Thyroid gland (tissue), 4 donors: ENCODE measurements around the gene USP46.

Source experiments
- CTCF ChIP-seq, 6 experiments: fragments of 200-600 bp in 3 of 6; fragments of 450-650 bp in 3 of 6; sonication (generic) in 3 of 6; IDR thresholded peaks; one replicate each; pipeline ENCODE4 v1.5.1; 2016 to 2019; ENCODE audit warnings: antibody characterized with exemption in 6 of 6, mild to moderate bottlenecking in 2 of 6, inconsistent platforms in 1 of 6, moderate library complexity in 1 of 6
- POLR2A ChIP-seq, 2 donors: fragments of 450-650 bp; IDR thresholded peaks; one replicate each; pipeline ENCODE4 v1.6.1; 2017; ENCODE audit warnings: antibody characterized with exemption in 2 of 2, mild to moderate bottlenecking in 2 of 2, moderate library complexity in 1 of 2

GRCh38 chr4:52657618-52658501 lies 1.2 kb downstream of the USP46 start:
- TF ChIP-seq CTCF (IDR thresholded peaks at IDR 0.05) (no peak), POLR2A (IDR thresholded peaks at IDR 0.05) (no peak)
